HS-27A (cell line): ENCODE data around the gene ZNF205.

Experiments used
- DNase-seq: peaks from one replicate; pipeline ENCODE4 v3.0.0-alpha.2; 2012; ENCODE audit warnings: low read depth, missing footprints

Gene ZNF205

DNA sequence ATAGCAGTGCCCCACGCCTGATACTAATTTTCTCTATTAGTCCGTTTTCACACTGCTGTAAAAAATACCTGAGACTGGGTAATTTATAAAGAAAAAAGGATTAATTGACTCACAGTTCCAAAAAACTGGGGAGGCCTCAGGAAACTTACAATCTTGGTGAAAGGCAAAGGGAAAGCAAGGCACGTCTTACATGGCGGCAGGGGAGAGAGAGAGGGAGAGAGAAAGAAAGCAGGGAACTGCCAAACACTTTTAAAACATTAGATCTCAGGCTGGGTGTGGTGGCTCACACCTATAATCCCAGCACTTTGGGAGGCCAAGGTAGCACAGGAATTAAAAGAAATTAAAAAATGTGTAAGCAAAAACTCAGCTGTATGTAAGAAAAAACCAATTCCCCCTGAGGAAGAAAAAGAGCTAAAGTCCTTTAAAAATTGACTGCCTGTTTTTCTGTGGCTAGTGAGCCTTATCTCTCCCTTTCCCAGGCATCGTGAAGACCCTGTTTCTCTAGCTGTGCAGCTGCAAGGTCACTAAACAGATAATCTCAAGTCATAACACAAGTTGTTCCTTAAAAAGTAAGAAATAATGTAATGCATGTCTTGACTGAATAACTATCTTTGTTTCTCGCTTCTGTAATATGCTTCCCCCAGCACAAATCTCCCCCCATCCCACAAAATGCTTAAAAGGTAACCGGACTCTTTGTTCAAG lies 27.3 kb upstream of the ZNF205 start:
- no peak for DNase-seq

- no peak for DNase-seq
Observed at GRCh38 chr16:3085868-3086595, 26.4 kb upstream of the ZNF205 start.

DNA sequence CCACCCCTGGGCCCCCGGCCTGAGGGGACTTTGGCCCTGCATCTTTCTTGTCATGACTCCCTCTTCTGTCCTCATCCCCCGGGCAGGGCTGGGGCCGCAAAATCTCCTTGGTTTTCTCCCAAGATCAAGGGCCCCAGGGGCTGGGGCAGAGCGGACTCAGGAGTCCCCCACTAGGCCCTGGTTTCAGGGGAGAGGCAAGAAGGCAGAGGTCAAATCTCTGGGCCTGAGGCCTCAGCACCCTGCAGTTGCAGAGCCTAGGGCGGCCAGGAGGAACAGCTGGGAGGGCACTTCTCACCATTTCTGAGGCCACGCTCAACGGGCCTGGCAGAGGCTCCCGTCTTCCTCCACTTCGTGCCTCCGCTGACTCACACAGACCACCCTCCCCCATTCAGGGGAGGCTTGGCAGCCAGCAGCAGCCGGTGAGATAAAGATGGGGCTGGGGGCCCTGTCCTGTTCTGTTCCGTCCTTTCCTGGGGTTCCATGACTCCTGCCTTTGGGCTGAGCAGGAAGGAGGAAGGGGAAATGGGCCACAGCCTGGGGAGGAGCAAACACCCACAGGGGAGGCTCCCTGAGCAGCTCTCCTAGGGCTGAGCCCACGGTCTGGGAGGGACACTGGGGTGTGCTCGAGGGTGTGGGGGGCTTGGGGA lies 25.7 kb upstream of the ZNF205 start:
- no peak for DNase-seq

DNA sequence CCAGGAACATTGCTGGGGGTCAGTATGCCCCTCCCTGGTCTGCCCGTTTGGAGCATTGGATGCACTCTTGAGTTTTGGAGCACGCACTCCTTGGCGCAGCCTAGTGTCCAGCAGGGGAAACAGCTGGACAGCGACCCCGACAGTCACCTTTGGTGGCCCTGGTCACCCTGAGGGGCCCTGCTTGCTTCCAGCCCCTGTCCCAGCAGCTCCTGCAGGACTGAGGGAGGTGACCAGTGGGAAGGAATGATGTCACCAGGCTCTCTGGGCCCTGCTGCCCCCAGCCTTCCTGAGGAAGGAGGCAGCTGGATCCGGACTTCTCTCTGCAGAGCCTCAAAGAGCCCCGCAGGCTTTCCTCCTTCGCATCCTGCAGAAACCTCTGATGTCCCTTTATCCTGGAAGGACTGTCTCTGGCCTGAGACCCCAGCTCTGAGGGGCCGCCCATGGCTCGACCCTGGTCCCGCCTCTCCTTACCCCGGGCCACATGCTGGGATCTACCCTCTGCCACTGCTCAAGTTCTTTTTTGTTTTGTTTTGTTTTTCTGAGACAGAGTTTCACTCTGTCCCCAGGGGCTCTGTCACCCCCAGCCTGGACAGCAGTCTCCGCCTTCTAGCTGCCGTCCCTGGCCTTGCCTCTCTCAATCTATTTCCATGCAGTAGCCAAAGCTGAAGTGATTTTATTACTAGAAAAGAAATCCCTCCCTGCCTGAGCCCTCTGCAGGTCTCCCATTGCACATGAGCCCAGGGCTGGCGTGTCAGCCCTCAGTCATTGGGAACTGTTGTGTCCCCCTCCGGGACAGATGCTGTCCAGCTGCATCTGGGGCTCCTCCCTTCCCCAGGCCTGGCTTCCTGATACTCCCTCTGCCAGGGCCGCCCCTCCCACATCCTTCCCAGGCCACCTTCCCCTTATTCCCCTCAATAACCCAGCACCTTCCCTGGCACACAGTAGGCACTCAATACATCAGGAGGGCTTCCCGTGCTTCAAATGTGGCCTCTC lies 24.8 kb upstream of the ZNF205 start:
- no peak for DNase-seq

DNA sequence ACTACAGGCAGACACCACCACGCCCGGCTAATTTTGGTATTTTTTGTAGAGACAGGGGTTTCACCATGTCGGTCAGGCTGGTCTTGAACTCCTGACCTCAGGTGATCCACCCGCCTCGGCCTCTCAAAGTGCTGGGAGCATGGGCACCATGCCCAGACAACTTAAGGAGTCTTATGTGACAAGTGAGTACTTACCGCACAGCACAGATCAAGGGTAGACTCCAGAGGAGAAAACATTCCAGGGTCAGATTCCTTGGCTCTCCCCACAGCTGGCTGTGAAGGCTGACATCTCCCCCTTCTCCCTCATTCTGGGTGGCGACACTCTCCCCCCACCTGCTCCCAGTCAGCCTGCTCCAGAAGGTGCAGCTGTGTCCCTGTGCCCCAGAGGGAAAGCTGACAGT lies 23.9 kb upstream of the ZNF205 start:
- no peak for DNase-seq

GRCh38 chr16:3088925-3089716 lies 23.3 kb upstream of the ZNF205 start:
- no peak for DNase-seq

DNA sequence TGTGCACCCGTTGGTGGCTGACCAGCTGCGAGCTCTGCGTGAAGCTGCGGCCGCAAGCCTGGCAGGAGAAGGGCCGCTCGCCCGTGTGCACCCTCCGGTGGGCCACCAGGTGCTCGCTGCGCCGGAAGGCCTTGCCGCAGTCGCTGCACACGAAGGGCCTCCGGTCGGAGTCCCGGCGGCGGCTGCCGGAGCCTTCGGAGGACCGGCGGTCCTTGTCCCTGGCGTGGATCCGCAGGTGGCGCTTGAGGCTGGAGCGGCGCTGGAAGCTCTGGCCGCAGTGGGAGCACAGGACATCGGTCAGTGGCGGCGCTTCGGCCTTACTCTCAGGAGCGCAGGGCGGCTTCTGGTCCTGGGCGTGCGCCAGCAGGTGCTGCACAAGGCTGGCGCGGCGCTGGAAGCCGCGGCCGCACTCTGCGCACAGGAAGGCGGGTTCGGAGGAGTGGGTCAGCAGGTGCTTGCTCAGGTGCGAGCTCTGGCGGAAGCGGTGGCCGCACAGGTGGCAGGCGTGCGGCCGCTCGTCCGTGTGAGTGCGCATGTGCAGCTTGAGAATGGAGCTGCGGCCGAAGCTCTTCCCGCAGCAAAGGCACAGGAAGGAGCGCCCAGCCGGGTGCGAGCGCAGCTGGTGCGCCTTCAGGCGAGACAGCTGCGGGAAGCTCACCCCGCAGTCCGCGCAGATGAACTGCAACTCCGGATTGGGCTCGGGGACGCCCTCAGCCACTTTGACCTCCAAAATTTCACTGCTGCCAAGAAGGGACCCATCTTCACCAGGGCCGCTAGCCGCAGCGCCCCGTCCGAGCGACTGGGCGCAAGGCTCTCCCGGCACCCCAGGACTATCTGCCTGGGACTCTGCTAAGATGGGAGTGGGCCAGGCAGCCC lies 22.4 kb upstream of the ZNF205 start:
- DNase-seq = no peak

GRCh38 chr16:3091551-3091950 lies 20.8 kb upstream of the ZNF205 start:
- DNase-seq = no peak

DNA sequence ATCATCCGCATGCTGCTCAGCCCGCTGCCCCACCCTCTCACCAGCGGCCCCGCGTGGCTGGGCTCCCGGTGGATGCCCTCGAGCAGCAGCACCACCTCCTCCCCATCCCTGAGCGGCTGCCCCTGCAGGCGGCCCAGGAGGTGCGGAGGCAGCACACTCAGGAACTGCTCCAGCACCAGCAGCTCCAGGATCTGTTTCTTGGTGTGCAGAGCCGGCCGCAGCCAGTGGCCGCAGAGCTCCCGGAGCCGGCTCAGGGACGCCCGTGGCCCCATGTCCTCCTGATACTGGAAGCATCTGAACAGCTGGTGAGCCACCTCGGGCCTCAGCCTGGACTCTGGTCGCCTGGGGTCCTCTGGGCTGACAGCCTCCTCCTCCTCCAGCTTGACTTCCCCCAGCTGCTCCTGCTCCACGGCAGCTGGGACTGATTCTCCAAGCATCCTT lies 19.9 kb upstream of the ZNF205 start:
- no peak for DNase-seq

- no peak for DNase-seq
Observed at GRCh38 chr16:3094289-3095027, 17.9 kb upstream of the ZNF205 start.

- no peak for DNase-seq
Observed at GRCh38 chr16:3095869-3096268, 16.5 kb upstream of the ZNF205 start.

- no peak for DNase-seq
Observed at GRCh38 chr16:3096362-3096761, 16.0 kb upstream of the ZNF205 start.

- DNase-seq = no peak
Observed at GRCh38 chr16:3097266-3097665, 15.1 kb upstream of the ZNF205 start.

GRCh38 chr16:3098459-3099394 lies 13.7 kb upstream of the ZNF205 start, which contains the start of gene ZSCAN10:
Gene ZSCAN10, minus strand, starts transcription at chr16:3099294. Its CDS starts 6,357 bp downstream, at chr16:3092937.
- no peak for DNase-seq

GRCh38 chr16:3099395-3099731 lies 13.0 kb upstream of the ZNF205 start:
- no peak for DNase-seq

DNA sequence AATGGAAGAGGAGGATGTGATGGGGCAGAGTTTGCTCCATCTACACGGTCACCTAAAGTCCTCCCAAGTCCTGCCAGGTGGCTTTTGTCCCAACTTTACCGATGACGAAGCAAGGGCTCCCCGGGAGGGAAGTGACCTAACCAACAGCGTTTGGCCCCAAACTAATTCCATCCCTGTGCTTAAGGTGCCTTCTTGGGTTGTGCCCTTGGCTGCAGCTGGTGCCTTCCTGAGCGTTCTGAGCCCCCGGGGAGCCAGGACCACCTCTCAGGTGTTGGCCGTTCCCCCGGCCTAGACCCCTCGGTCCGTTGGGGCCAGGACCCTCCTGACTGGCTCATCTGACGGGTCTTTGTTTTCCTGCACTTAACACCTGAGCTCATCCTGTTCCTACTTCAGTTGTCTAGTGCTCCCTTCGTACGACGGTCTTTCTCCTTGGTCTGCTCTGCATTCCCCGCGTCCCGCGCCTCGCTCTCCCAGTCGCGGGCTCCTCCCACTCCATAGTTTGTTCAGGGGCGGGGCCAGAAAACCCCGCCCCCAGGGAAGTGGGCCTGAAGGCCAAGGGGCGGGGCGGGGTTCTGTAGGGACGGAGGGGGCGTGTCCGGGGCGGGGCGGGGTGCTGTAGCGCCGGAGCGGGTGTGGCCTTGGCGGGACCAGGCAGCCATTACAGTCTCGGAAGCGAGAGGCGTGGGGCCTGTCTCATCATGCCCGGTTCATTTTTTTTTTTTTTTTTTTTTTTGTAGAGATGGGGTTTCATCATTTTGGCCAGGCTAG lies 12.5 kb upstream of the ZNF205 start:
- no peak for DNase-seq

GRCh38 chr16:3101018-3101840 lies 11.2 kb upstream of the ZNF205 start:
- DNase-seq = no peak
